Cardiac septum (tissue), 1 donor: ENCODE results near the gene NBEAL1. TPM values are rescaled to one million over a fixed set of nuclear protein-coding genes. Genes with fewer than 3 reads are reported as not detected.
"Not testable (repeated sequence)": the region's sequence is repeated elsewhere in the genome, so short reads cannot be mapped to it uniquely, and the experiment has no call there.

ENCODE experiments used
- DNase-seq: peaks from one replicate; pipeline ENCODE4 v3.0.0-alpha.2; 2020; ENCODE audit warnings: low spot score
- intact Hi-C: fragments of 100-400 bp; cut with DNase I; formaldehyde crosslinking; loops from one replicate; pipeline ENCODE4 v1.14.0; 2022
- long read RNA-seq: library from polyadenylated mRNA; unstranded; transcript quantifications from one replicate; pipeline ENCODE4 v2.0.0, GENCODE V29; 2021
- total RNA-seq: library from RNA; stranded (reverse); fragmentation: NEBNext Ultra II Directional; extraction: Animal tissue kit (Norgen Biotek cat#: 25700); gene quantifications from one replicate; pipeline ENCODE4 v1.2.1, GENCODE V29; 2021
- donor health status: DM: no; HTN: no; CAD: no.

The NBEAL1 gene
- total RNA-seq: 28.7 TPM
- long read RNA-seq, partial matches to known transcripts: 3 of 11 reads
- long read RNA-seq, other reads (novel, unspliced or antisense): 8 of 11 reads

DNA sequence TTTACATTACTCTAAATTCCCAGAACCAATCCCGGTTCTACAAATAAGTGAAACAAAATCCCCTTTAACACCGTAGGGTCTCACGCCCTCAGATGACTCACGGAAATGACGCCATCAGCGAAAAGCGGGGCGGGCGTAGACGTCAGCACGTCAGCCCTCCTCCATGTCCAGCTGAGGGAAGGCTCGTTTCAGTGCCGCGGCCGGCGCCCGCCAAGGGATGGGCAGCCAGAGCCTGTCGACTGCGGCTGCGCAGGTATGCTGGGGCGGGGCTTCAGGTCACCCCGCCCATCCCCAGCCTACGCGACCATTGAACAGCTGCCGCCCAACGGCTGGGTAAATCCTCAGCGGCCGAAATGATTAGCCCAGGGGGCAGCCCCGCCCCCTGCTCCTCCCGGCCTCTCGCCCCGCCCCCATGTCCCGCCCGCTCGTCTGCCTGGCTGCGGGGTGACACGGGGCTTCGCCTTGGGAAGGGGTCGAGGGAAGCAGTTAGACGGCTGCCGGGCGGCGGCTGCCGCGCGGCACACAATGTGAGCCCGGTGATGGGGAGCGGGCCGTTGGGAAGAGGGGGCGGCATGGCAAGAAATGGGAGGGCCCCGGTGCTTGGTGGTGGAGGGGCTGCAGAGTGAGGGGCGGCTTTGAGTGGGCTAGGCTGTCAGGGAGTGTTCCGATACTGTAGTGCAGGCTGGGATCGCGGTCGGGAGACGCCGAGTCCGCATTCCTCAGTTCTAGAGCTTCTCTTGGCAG is at the start of gene NBEAL1:
NBEAL1 (plus strand) TSS at position 420 of the 744 bp plus-strand sequence. CDS start 1,510 bp downstream, outside the sequence.
- intact Hi-C loops: loop anchor here (2.0 kb wide), 2 partner anchors 104 to 224 kb away; partner anchors contain the start of genes CYP20A1 and WDR12
- DNase-seq: peak; percentile 100

DNA sequence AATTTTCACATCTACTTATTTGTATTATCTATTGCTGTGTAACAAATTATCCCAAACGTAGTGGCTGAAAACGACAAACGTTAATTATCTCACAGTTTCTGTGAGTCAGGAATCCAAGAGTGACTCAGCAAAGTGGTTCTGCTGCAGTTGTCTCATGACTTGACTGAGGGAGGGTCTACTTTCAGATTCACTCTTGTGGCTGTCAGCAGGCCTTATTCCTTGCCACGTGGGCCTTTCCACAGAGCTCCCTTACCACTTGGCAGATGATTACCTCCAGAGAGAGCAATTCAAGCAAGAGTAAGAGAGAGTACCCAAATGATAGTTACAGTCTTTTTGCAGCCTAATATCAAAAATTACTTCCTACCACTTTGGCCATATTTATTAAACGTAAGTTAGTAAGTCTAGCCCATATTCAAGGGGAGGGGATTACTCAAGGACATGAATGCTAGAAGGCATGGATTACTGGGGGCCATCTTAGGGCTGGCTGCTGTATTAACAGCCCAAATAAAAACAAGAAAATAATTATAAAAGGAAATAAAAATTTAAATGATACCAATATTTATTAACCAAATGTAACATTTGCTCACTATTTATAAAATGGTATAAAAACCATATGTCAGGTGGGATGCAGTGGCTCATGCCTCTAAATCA is 48.7 kb upstream of the NBEAL1 start:
- intact Hi-C loops: no loop called here
- no peak for DNase-seq

DNA sequence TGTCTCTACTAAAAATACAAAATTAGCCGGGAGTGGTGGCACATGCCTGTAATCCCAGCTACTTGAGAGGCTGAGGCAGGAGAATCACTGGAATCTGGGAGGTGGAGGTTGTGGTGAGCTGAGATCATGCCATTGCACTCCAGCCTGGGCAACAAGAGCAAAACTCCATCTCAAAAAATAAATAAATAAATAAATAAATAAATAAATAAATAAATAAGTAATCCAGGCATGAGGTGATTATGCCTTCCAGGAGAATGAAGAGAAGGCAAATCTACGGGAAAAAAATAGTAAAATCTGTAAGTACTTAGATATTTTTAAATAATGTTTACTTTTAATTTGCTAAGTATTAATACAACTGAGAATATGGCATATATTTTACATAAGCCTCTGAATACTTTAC is 45.3 kb upstream of the NBEAL1 start:
- DNase-seq, intact Hi-C loops: not testable (repeated sequence)

DNA sequence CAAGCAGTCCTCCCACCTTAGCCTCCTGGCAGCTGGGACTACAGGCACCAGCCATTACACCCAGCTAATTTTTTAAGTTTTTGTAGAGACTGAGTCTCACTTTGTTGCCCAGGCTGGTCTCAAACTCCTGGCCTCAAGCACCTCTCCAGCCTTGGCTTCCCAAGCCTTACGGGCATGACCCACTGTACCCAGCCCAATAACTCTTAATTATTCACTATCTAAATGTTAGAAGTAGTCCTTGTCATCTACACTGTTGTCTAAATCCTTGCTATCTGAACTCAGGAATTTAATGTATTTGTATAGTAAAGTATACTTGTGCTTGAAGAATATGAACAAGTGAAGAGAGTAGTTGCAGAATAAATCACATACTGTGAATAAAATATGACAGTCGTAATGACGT is 37.9 kb upstream of the NBEAL1 start:
- no peak for DNase-seq
- intact Hi-C loops: no loop called here

DNA sequence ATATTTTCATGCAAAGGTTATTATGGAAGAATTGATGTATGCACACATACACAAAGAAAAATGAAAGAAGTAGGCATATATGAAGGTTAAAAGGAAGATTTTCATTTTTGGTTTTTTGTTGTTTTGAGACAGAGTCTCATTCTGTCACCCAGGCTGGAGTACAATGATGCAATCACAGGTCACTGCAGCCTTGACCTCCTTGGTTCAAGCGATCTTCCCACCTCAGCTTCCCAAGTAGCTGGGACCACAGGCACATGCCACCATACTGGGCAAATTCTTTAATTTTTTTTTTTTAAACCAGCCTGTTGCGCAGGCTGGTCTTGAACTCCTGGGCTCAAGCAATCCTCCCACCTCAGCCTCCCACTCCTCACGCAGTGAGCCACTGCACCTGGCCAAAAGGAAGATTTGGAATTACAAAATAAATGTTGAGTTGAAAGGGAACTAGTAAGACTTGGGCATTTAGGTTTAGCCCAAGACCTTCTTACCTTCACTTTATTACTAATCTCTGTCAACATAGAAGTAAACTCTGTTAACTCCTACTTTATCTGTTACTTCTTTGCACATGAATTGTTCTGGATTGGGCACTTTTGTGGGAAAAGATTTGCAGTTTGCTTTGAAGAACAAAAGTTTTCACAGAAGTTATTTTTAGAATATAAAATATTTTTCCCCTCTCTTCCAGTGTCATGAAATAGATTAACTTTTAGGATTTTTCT is 31.7 kb upstream of the NBEAL1 start:
- DNase-seq: no peak
- intact Hi-C loops: no loop called here

DNA sequence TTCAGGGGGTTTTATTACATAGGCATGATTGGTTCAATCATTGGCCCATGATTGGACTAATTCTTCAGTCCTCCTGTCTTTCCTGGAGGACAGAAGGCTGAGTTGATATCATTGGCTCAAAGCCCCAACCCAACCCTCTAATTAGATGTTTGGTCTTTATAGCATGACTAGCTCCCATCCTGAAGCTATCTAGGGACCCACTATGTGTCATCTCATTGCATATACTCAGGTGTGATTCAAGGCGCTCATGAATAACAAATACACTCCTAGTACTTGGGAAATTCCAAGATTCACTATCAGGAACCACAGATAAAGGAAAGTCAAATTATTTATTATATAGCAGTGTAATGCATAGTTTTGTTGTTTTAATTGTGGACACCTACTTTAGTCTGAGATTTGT is 24.9 kb upstream of the NBEAL1 start:
- DNase-seq: no peak
- intact Hi-C loops: no loop called here

DNA sequence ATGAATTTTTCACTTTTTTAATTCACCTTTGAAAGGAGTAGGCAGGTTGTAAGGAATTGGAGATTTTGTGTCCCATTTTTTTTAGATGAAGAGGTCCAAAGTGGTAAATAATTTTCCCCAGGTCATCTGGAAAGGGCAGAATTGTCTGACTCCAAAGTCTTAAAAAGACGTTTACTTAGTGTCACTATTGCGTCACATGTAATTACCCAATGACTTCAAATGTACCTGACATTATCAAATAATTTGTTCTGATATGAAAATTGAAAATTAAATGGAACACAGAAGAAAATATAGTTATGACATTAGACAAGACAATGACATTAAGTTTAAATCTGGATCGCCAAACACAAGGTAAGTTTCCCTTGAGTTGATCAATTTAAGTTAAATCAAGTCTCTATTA is 24.2 kb upstream of the NBEAL1 start:
- no peak for DNase-seq
- intact Hi-C loops: no loop called here

DNA sequence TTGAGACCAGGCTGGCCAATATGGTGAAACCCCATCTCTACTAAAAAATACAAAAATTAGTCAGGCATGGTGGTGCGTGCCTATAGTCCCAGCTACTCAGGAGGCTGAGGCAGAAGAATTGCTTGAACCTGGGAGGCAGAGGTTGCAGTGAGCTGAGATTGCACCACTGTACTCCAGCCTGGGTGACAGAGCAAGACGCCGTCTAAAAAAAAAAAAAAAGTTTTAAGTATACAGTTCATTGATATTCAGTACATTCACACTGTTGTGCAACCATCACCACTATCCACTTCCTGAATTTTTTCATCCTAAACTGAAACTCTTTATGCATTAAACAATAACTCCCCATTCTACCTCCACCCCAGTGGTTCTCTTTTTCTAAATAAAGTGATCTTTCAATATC is 17.6 kb upstream of the NBEAL1 start:
- DNase-seq, intact Hi-C loops: not testable (repeated sequence)

DNA sequence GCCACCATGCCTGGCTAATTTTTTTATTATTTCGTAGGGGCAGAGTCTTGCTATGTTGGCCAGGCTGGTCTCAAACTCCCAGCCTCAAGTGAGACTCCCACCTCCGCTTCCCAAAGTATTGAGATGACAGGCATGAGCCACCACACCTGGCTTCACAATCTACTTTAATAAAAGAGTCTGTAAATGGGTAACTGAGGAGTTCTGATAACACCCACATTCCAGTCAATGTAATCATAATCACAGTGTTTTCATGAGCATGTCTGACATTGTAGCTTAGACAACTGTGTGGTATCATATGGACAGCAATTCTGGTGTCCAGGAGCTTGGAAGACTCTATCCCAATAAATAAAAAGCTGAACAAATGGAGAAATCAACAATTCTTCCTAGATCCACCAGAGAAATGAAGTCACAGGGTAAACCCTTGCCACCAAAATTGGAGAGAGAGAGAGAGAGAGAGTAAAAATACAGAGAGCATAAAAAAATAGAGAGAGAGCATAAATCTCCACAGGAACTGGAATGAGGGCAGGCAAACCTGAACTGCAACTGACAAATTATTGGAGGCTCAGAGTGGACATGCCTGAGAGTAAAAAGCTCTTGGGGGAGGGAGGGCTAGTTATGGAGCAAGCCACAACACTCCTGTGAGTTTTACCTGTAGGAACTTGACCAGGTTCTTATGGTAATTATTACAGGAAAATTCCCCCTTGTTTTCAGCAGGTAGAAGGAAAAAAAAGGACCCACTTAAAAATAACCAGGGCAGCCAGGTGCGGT is 12.4 kb upstream of the NBEAL1 start:
- DNase-seq: no peak
- intact Hi-C loops: no loop called here

DNA sequence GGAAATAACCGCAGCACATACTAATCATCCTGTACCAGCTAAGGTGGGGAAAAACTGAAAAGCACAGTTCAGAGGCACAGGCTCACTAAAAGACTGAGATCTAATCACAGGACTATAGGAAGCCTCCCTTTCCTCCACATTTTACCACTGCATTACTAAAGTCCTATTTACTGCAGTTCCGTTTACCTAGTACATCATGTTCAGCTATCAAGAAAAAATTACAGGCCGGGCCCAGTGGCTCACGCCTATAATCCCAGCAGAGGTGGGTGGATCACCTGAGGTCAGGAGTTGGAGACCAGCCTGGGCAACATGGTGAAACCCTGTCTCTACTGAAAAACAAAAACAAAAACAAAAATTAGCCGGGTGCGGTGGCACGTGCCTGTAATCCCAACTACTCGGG is 11.0 kb upstream of the NBEAL1 start:
- DNase-seq: no peak
- intact Hi-C loops: no loop called here

DNA sequence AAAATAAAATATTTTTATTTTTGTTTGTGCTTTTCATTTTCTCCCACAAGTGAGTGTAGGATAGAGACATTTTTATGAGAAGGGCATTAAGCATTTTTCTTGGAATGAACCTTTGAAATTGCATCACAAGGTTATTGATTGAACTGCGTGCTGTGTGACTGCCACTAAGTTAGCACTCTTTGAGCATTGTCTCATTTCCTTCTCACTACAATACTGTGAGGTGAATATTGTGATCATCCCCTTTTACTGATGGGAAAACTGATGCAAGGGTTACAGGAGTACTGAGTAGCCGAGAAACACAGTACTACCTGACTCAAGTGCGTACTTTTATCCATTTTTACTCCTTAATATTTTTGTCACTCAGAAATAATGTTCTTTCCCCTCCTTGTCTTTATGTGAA is 2.0 kb downstream of the NBEAL1 start:
- intact Hi-C loops: no loop called here
- DNase-seq: no peak

DNA sequence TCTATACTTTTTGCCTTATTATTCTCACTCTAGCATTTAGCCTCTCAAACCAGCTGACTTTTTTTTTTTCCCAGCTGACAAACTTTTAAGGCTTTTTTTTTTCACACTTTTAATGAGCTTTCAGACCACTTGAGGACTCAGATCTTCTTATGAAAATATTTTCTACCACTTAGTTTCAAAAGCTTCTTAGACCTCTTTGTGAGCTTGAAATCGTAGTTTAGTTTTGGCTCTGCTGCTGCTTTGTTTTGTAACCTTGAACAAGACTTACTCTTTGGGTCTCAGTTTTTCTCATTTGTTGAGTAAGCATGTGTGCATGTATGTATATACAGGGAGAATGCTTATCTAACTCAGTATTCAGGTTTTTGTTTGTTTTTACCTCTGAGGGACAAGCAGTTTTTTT is 3.5 kb downstream of the NBEAL1 start:
- intact Hi-C loops: no loop called here
- DNase-seq: no peak

DNA sequence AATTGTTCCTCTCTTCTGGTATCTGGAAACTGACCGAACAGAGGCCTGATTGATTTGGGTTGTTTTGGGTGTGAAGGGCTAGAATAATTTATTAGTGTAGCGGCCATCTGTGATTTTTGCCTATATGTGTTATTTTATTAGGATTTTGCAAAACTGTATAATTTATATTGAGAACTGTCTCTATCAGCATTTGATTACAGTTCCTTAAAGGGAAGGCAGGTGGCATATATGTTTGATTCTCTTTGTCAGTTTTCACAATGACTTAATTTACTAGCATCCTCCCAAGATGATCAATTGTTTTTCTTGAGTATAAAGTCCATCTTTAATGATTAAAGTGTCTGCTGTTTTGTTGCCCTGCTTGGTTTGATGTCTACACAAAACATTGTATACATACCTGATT is 4.5 kb downstream of the NBEAL1 start:
- DNase-seq: no peak
- intact Hi-C loops: no loop called here

DNA sequence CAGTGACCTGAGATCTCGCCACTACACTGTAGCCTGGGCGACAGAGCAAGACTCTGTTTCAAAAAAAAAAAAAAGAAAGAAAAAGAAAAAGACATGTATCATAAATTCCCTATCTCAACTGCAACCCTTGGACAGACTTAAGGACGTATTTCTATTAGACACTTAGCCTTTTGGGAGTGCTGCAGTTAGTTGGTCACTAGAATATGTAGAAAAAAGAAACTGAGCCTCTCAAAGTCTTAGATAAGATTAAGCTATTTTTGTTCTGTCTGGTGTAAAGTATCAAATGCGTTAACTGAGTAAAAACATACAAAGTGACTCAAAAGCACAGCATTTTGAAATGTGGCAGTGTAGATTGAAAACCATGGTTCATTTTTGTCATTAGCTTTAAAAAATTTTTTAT is 7.3 kb downstream of the NBEAL1 start:
- DNase-seq: no peak
- intact Hi-C loops: no loop called here

DNA sequence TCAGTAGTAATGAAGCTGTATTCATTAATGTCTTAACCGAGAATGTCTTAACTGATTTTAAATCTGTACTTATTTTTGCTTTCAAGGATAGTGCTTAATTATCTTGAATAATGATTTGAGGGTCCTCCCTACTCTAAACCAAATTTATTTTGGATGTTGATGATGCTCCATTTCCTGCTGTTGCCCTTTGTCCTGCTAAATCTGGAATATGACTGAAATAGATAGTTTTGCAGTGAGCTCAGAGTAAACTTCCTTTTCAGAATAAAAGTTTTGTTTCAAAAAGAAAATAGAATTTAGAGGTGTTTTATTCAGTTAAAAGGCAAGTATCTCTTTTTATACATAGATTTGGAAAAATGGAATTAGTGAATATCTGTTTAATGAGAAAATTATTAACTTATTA is 8.1 kb downstream of the NBEAL1 start:
- DNase-seq: no peak
- intact Hi-C loops: no loop called here

DNA sequence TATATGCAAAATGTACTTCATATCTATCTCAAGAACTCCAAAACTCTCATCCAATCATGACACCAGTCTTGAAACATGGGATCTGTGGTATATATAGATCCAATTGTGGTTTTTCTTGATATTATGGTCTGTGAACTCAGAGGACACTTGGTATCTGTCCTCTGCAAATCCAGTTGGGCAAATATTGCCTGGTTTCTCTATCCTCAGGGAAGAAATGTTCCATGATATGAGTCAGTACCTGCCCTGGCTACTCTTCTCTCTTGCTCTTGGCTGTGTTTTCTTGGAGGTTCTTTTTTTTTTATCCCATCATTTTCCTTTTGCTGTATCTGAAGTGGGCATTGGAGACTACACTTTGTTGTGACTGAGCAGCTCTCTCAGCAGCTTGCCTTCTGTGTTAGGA is 10.9 kb downstream of the NBEAL1 start:
- intact Hi-C loops: no loop called here
- no peak for DNase-seq

DNA sequence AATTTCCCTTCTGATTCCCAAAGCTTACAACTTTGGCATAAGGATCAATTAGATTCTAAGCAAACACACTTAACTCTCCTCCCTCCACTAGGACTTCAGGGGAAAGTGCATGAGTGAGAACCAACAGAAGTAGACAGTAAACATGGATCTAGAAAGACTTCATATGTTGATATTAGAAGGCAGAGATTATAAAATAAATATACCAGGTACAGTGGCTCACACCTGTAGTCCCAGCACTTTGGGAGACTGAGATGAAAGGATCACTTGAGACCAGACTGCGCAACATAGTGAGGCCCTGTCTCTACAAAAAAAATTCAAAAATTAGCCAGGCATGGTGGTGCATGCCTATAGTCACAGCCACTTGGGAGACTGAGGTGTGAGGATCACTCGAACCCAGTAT is 15.9 kb downstream of the NBEAL1 start:
- intact Hi-C loops: no loop called here
- DNase-seq: no peak

DNA sequence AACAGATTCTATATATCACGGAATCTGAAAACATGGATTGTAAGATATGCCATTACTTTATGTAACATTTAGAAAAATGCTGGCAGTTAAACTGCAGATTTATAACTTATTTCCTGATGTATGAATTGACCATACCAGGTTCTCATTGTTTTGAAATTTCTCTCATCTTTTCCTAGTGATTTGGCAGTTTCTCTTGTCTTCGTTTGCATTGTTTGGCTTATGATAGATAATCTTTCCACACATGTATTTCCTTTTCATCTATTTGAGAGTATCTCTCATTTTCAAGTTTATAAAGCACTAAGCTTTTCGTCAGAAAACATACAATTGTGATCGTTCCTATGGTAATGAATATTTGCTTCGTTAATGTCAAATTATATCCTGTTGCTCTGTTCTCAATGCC is 16.3 kb downstream of the NBEAL1 start:
- no peak for DNase-seq
- intact Hi-C loops: no loop called here

DNA sequence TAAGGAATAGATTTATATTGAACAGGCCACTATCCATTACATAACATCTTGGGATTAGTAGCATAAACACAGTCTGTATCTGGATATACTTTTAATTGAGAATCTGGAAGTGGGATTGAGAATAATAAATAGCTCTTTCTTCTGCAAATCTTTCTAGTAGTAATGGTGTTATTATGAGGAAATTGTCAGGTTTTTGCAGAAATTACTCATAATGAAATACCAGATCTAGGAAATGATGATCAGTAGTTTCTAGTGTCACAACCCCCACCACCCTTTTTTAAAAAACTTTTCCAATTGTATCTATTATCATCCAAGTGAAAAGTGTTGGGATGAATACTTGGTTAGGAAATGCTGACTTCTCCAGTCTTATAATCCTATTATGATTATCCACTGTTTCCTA is 18.7 kb downstream of the NBEAL1 start:
- intact Hi-C loops: no loop called here

DNA sequence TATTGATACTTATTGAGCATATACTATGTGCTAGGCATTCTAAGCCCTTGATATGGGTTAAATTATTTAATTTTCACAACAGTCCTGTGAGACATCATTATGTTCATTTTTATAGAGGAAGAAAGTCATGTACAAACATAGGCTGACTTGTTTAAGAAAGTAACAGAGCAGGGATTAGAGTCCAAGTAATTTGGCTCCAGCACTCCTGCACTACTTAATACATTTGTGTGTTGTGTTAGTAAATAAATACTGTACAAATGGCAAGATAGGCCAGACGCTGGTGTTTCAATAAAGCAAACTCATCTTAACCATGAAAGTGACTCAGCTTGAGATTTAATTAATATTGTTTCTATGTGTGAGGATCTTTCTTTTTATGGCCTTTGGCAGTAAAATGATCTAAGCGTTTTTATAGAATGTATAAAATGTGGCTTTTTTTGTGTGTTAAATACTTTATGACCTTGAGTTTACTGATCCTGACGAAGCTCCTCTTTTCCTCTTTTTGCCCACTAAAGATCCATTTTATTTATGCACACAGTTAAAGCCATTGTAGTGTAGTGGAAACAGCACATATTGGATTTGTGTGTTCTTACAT is 21.3 kb downstream of the NBEAL1 start:
- DNase-seq: no peak
- intact Hi-C loops: no loop called here

More for the DNA sequence above, 18.7 kb downstream of the NBEAL1 start:
- DNase-seq: no peak
